ENCODE measurements around the gene B4GALNT4.

DNA sequence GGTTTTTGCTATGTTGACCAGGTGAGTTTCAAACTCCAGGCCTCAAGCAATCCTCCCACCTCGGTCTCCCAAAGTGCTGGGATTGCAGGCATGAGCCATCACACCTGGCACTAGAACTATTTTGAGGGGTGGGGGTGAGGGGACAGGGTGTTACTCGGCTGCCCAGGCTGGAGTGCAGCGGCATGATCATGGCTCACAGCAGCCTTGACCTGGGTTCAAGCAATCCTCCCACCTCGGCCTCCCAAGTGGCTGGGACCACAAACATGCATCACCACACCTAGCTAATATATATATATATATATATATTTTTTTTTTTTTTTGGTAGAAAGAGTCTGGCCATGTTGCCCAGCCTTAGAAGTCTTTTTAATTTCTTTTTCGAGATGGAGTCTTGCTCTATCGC, 31.6 kb upstream of the B4GALNT4 start:
- TF ChIP-seq, protein P1, sequence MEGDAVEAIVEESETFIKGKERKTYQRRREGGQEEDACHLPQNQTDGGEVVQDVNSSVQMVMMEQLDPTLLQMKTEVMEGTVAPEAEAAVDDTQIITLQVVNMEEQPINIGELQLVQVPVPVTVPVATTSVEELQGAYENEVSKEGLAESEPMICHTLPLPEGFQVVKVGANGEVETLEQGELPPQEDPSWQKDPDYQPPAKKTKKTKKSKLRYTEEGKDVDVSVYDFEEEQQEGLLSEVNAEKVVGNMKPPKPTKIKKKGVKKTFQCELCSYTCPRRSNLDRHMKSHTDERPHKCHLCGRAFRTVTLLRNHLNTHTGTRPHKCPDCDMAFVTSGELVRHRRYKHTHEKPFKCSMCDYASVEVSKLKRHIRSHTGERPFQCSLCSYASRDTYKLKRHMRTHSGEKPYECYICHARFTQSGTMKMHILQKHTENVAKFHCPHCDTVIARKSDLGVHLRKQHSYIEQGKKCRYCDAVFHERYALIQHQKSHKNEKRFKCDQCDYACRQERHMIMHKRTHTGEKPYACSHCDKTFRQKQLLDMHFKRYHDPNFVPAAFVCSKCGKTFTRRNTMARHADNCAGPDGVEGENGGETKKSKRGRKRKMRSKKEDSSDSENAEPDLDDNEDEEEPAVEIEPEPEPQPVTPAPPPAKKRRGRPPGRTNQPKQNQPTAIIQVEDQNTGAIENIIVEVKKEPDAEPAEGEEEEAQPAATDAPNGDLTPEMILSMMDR (IDR thresholded peaks at IDR 0.05): no peak
- no peak for TF ChIP-seq POLR2A (IDR thresholded peaks at IDR 0.05)

Measured in uterus (tissue), 2 donors.